ENCODE measurements around the gene TBC1D22B. TPM values are rescaled to one million over a fixed set of nuclear protein-coding genes. Genes with fewer than 3 reads are reported as not detected.

TBC1D22B gene
- total RNA-seq, 6 experiments from 2014 or later = 1.3 to 4.0 (median 2.8) TPM

- intact Hi-C loops (cut with DNase I) = no loop called here
- Histone ChIP-seq H3K4me1 (peaks cover 0 to 7% (median 2%) of the 10 kb centered on the region in 4 donors), H3K27ac (no peak overlapping the region), H3K9me3 (no peaks in the 10 kb centered on the region), H3K4me3 (no peak overlapping the region), H3K27me3 (no peaks in the 10 kb centered on the region), H3K36me3 (peaks cover 0 to 16% (median 0%) of the 10 kb centered on the region in 4 donors)
- ATAC-seq (no peak), DNase-seq (no peak)
- TF ChIP-seq POLR2A (IDR thresholded peaks at IDR 0.05) = no peak
- TF ChIP-seq, protein P1, sequence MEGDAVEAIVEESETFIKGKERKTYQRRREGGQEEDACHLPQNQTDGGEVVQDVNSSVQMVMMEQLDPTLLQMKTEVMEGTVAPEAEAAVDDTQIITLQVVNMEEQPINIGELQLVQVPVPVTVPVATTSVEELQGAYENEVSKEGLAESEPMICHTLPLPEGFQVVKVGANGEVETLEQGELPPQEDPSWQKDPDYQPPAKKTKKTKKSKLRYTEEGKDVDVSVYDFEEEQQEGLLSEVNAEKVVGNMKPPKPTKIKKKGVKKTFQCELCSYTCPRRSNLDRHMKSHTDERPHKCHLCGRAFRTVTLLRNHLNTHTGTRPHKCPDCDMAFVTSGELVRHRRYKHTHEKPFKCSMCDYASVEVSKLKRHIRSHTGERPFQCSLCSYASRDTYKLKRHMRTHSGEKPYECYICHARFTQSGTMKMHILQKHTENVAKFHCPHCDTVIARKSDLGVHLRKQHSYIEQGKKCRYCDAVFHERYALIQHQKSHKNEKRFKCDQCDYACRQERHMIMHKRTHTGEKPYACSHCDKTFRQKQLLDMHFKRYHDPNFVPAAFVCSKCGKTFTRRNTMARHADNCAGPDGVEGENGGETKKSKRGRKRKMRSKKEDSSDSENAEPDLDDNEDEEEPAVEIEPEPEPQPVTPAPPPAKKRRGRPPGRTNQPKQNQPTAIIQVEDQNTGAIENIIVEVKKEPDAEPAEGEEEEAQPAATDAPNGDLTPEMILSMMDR (IDR thresholded peaks at IDR 0.05) = no peak
- WGBS (ENCODE audit: insufficient coverage, low coverage, low lambda C conversion rate, missing lambda C conversion rate) = 58% methylated on average over 1 of the region's 1 CpG
These were observed 99.7 kb downstream of the TBC1D22B start for GRCh38 chr6:37357288-37357687.

DNA sequence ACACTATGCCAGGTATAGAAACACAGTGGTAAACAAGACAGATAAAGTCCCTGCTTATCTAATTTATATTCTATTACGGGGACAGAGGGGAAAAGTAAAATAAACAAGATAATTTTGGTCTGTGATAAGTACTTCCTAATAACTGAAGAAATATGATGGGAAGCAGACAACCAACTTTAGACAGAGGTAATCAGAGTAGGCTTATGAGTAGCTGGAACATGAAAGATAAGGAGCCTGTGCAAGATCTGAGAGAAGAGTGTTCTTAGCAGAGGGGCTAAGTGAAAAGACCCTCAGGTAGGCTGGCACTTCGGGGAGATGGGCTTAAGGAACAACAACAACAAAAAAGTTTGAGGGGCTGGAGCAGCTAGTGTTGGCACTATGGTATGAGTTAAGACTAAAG is 100.3 kb downstream of the TBC1D22B start:
- no peaks in the 10 kb centered on the region for H3K9me3 ChIP-seq
- no peak overlapping the region for H3K27ac ChIP-seq
- intact Hi-C loops (cut with DNase I) = no loop called here
- H3K4me3 ChIP-seq = no peak overlapping the region
- ATAC-seq = no peak
- TF ChIP-seq POLR2A (IDR thresholded peaks at IDR 0.05) = no peak
- TF ChIP-seq, protein P1 (IDR thresholded peaks at IDR 0.05) = no peak
- WGBS (ENCODE audit: insufficient coverage, low coverage, low lambda C conversion rate, missing lambda C conversion rate) = 68% methylated on average over 2 of the region's 2 CpGs
- DNase-seq = no peak
- H3K4me1 ChIP-seq = peaks cover 0 to 7% (median 2%) of the 10 kb centered on the region in 4 donors
- H3K27me3 ChIP-seq = no peaks in the 10 kb centered on the region
- peaks cover 0 to 16% (median 0%) of the 10 kb centered on the region in 4 donors for H3K36me3 ChIP-seq

GRCh38 chr6:37359039-37359438 is 101.5 kb downstream of the TBC1D22B start:
- Histone ChIP-seq H3K4me3 (no peak overlapping the region), H3K27me3 (no peaks in the 10 kb centered on the region), H3K36me3 (peaks cover 0 to 24% (median 0%) of the 10 kb centered on the region in 4 donors), H3K4me1 (peaks cover 0 to 7% (median 0%) of the 10 kb centered on the region in 4 donors), H3K9me3 (no peaks in the 10 kb centered on the region), H3K27ac (no peak overlapping the region)
- intact Hi-C loops (cut with DNase I) = no loop called here
- TF ChIP-seq POLR2A (IDR thresholded peaks at IDR 0.05) = no peak
- TF ChIP-seq, protein P1 (IDR thresholded peaks at IDR 0.05) = no peak
- WGBS (ENCODE audit: insufficient coverage, low coverage, low lambda C conversion rate, missing lambda C conversion rate) = 55% methylated on average over 2 of the region's 3 CpGs
- DNase-seq = no peak
- ATAC-seq = peak in 3 of 4 donors; percentile 28 to 55 (median 37)

DNA sequence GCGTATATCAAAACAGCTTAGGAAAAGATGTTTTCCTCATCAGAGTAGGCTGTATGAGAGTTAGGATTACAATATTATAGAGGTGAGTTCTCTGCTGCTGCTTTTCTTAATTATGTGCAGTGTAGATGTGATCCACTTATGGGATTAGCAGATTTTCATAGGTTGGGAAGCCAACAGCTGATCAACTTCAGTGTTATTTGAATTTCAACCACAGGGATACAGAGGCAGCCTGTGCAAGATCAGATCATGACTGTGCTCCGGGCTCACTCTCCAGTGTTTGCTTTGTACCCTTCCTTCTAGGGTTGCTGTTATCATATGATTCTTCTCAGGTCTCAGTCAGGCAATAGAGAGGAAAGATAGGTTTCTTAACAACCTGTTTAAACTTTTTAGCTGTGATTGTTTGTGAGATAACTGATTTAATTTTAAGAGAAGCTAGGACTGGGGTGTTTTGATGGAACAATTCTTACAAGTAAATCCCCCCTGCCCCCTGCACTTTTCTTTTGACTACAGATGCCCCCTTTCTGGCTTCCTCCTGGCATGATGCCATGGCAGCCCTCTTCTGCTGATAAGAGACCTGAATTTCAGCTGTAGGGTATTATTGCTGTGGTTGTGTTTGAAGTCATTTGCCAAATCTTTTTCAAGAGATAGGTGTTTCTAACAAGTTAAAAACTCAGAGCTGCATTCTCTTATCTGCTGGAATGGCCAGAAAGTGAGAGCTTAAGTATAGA is 104.7 kb downstream of the TBC1D22B start:
- WGBS (ENCODE audit: insufficient coverage, low coverage, low lambda C conversion rate, missing lambda C conversion rate) = 86% methylated on average over 2 of the region's 2 CpGs
- Histone ChIP-seq H3K4me3 (no peak overlapping the region), H3K36me3 (peaks cover 0 to 24% (median 0%) of the 10 kb centered on the region in 4 donors), H3K4me1 (no peaks in the 10 kb centered on the region), H3K9me3 (no peaks in the 10 kb centered on the region), H3K27ac (no peak overlapping the region), H3K27me3 (no peaks in the 10 kb centered on the region)
- intact Hi-C loops (cut with DNase I) = no loop called here
- ATAC-seq = no peak
- TF ChIP-seq, protein P1 (IDR thresholded peaks at IDR 0.05) = no peak
- TF ChIP-seq POLR2A (IDR thresholded peaks at IDR 0.05) = no peak
- no peak for DNase-seq
